ENCODE data around the gene FBXO4. TPM values are rescaled to one million over a fixed set of nuclear protein-coding genes. Genes with fewer than 3 reads are reported as not detected.

FBXO4 gene
- total RNA-seq (2014; rRNA removed; shearing (Covaris generic)): 9.0 and 9.5 TPM in 2 replicates

GRCh38 chr5:41924872-41925554, at the start of gene FBXO4:
Gene FBXO4, plus strand, starts transcription at chr5:41925281. Its CDS starts 29 bp downstream, at chr5:41925310.

GRCh38 chr5:41903892-41904799, 20.9 kb upstream of the FBXO4 start, which contains the start of gene RIMOC1:
Gene RIMOC1, plus strand, starts transcription at chr5:41904344. Its CDS starts 24 bp downstream, at chr5:41904368.

Small RNA genes lying within 50 kb of the gene (small RNA-seq; reads per million reads assigned to genes)
- not detected for gene RF00019

Other genes starting within 250 kb of the FBXO4 start
- gene OXCT1, start 54.9 kb upstream of the FBXO4 start, total RNA-seq (2014; rRNA removed; shearing (Covaris generic)): 26.3 and 26.5 TPM in 2 replicates
- 11.4 and 12.8 TPM in 2 replicates for gene RIMOC1, start 20.9 kb upstream of the FBXO4 start, total RNA-seq (2014; rRNA removed; shearing (Covaris generic))